GM13976 (cell line): ENCODE measurements around the gene KRTAP10-6.
"Not testable (repeated sequence)": the region's sequence is repeated elsewhere in the genome, so short reads cannot be mapped to it uniquely, and the experiment has no call there.

Source experiments
- DNase-seq: peaks from one replicate; pipeline ENCODE4 v3.0.0; 2012; ENCODE audit warnings: low spot score
- in situ Hi-C: fragments of 300-500 bp; cut with MboI; formaldehyde crosslinking; loops from one replicate; pipeline ENCODE4 v1.12.0; 2022; ENCODE audit warnings: low sequenced_read_pairs, mixed read lengths, inconsistent platforms; ENCODE audit not compliant: unreplicated experiment
- TF ChIP-seq, protein P1 (sequence below): IDR thresholded peaks from 2 replicates; pipeline ENCODE4 v1.5.1; 2012; ENCODE audit warnings: borderline replicate concordance, mild to moderate bottlenecking; ENCODE audit not compliant: insufficient read depth; ENCODE audit errors: extremely low read depth, missing control alignments, control extremely low read depth

The KRTAP10-6 gene

DNA sequence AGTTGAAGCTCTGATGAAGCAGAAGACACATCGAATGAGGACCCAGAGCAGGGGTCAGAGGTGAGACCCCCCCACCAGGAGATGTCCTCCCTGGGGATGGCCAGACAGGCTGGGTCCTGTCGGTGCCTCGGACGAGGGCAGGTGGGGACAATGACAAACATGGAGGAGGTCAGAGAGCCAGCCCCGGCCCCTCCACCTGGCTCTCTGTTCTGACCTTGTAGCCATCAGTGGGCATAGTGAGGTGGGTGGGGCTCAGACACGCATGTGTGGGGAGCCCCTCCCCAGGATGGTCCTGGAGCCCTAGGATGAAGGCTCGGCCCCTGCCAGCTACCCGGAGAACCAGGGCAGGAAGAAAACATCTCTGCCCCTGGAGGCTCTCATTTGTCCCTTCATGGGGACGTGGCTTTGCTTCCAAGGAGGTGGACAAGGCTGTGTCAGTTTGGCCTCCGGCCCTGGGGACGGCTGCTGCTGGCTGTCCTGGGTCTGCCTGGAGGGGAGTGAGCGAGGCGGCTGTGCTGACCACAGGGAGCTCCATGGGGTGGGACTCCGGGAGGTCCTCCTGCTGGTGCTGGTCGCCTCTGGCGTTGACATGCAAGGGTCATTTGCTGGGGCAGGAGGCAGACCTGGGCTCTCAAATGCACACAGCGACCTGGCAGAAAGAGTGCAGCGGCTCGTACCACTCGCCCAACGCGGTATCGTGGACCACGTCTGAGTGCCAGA lies 2.6 kb downstream of the KRTAP10-6 start:
- no peak for DNase-seq
- in situ Hi-C loops, result no loop called here
- TF ChIP-seq, protein P1, sequence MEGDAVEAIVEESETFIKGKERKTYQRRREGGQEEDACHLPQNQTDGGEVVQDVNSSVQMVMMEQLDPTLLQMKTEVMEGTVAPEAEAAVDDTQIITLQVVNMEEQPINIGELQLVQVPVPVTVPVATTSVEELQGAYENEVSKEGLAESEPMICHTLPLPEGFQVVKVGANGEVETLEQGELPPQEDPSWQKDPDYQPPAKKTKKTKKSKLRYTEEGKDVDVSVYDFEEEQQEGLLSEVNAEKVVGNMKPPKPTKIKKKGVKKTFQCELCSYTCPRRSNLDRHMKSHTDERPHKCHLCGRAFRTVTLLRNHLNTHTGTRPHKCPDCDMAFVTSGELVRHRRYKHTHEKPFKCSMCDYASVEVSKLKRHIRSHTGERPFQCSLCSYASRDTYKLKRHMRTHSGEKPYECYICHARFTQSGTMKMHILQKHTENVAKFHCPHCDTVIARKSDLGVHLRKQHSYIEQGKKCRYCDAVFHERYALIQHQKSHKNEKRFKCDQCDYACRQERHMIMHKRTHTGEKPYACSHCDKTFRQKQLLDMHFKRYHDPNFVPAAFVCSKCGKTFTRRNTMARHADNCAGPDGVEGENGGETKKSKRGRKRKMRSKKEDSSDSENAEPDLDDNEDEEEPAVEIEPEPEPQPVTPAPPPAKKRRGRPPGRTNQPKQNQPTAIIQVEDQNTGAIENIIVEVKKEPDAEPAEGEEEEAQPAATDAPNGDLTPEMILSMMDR, result no peak

GRCh38 chr21:44589094-44589493 lies 3.2 kb downstream of the KRTAP10-6 start:
- TF ChIP-seq, protein P1, result no peak
- DNase-seq, result no peak
- in situ Hi-C loops, result no loop called here

DNA sequence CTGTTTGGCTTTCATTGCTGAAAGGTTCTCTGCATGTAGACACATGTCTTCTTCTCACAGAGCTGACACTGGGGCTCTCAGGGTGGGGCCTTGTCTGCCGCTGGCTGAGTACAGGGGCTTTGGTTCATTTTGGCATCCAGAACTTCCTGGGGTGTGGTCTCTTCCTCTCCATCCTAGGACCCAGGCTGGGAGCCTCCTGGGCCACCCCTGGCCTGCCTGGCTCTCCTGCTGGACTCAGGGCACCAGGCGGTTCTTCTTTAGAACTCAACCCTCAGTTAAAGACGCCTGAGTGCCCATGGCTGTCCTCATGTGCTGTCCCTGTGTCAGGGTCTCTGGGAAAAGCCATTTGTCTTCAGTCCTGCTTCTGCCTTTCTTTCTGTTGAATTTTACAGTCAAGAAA lies 6.4 kb downstream of the KRTAP10-6 start:
- no peak for DNase-seq
- TF ChIP-seq, protein P1, result no peak
- in situ Hi-C loops, result no loop called here

DNA sequence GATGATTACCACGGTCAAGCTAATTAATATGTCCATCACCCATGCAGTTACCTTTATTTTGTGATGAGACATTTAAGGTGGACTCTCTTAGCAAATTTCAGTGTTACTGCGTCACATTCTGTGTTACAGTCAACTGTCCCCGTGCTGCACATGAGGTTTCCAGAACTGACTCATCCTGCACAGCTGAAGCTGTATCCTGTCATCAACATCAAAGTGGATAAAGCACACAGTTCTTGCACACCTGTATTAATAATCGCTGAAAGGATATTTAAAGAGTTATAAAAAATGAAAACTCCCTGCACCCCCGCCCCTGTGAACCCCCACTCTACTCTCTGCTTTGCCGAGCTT lies 8.5 kb downstream of the KRTAP10-6 start:
- in situ Hi-C loops, result no loop called here
- TF ChIP-seq, protein P1, result no peak
- DNase-seq, result no peak

GRCh38 chr21:44583089-44583799 lies 9.1 kb downstream of the KRTAP10-6 start:
- in situ Hi-C loops, result no loop called here
- TF ChIP-seq, protein P1, result no peak
- no peak for DNase-seq

GRCh38 chr21:44582055-44582454 lies 10.2 kb downstream of the KRTAP10-6 start:
- TF ChIP-seq, protein P1, result no peak
- no peak for DNase-seq
- in situ Hi-C loops, result no loop called here

DNA sequence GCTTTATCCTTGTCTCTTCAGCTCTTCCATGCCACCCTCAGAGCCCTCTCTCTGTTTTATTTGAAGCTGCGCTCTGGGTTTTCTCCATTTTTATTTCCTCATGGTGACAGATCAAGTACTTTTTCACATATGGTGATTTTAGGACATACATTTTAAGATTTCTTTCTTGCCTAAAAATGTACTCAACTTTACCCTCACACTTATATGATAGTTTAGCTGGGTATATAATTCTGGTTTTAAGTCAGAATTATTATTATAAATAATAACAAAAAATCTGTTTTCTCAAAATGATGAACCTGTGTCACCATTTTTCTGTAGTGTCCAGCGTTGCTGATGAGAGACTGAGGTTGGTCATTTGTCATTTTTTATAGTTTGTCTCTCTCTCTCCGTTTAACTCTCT lies 11.1 kb downstream of the KRTAP10-6 start:
- in situ Hi-C loops, result no loop called here
- DNase-seq, result no peak
- TF ChIP-seq, protein P1, result no peak

GRCh38 chr21:44580231-44580821 lies 12.0 kb downstream of the KRTAP10-6 start, which contains the start of gene KRTAP10-5:
TSS of gene KRTAP10-5 (minus strand) at chr21:44580604. CDS start at chr21:44580578, 26 bp downstream.
- DNase-seq, in situ Hi-C loops: not testable (repeated sequence)
